ENCODE measurements around the gene FAM13A.

Gene FAM13A

GRCh38 chr4:88841635-88842034 is 215.3 kb downstream of the FAM13A start:
- no peak for DNase-seq (ENCODE audit: low spot score)

GRCh38 chr4:88836216-88836615 is 220.8 kb downstream of the FAM13A start:
- DNase-seq (ENCODE audit: low spot score): no peak

- DNase-seq (ENCODE audit: low spot score): no peak
These were observed 226.0 kb downstream of the FAM13A start for GRCh38 chr4:88831031-88831430.

GRCh38 chr4:88830598-88830997 is 226.4 kb downstream of the FAM13A start:
- DNase-seq (ENCODE audit: low spot score): no peak

GRCh38 chr4:88828842-88829571 is 228.0 kb downstream of the FAM13A start:
- DNase-seq (ENCODE audit: low spot score): no peak

- DNase-seq (ENCODE audit: low spot score): no peak
These were observed 229.5 kb downstream of the FAM13A start for GRCh38 chr4:88827442-88827841.

- DNase-seq (ENCODE audit: low spot score): no peak
These were observed 230.2 kb downstream of the FAM13A start for GRCh38 chr4:88826771-88827170.

- no peak for DNase-seq (ENCODE audit: low spot score)
These were observed 231.1 kb downstream of the FAM13A start for GRCh38 chr4:88825931-88826330.

GRCh38 chr4:88823058-88823919 is 233.7 kb downstream of the FAM13A start:
- peak; percentile 69 for DNase-seq (ENCODE audit: low spot score)

GRCh38 chr4:88822034-88822789 is 234.8 kb downstream of the FAM13A start:
- no peak for DNase-seq (ENCODE audit: low spot score)

- no peak for DNase-seq (ENCODE audit: low spot score)
These were observed 235.5 kb downstream of the FAM13A start for GRCh38 chr4:88821522-88821921.

- DNase-seq (ENCODE audit: low spot score): no peak
These were observed 236.1 kb downstream of the FAM13A start for GRCh38 chr4:88820698-88821415.

GRCh38 chr4:88819818-88820697 is 236.9 kb downstream of the FAM13A start:
- DNase-seq (ENCODE audit: low spot score): no peak

GRCh38 chr4:88818631-88819470 is 238.1 kb downstream of the FAM13A start:
- peak; percentile 52 for DNase-seq (ENCODE audit: low spot score)

- DNase-seq (ENCODE audit: low spot score): no peak
These were observed 239.2 kb downstream of the FAM13A start for GRCh38 chr4:88817740-88818139.

GRCh38 chr4:88816360-88816759 is 240.6 kb downstream of the FAM13A start:
- DNase-seq (ENCODE audit: low spot score): no peak

GRCh38 chr4:88814043-88814617 is 242.9 kb downstream of the FAM13A start:
- no peak for DNase-seq (ENCODE audit: low spot score)

GRCh38 chr4:88813013-88813412 is 244.0 kb downstream of the FAM13A start:
- no peak for DNase-seq (ENCODE audit: low spot score)

- no peak for DNase-seq (ENCODE audit: low spot score)
These were observed 244.6 kb downstream of the FAM13A start for GRCh38 chr4:88812420-88812819.

- DNase-seq (ENCODE audit: low spot score): no peak
These were observed 245.1 kb downstream of the FAM13A start for GRCh38 chr4:88811904-88812303.

Measured in CD4-positive, alpha-beta T cell treated with Interleukin-6 at 100 ng/mL for 8 hours (primary cell).